ENCODE results near the gene NKX6-2.

- no peak for TF ChIP-seq POLR2A (IDR thresholded peaks at IDR 0.05)
- TF ChIP-seq CTCF (IDR thresholded peaks at IDR 0.05) = no peak
Measured at GRCh38 chr10:132796846-132797245, 10.9 kb upstream of the NKX6-2 start.
